ENCODE measurements around the gene CROCC. TPM values are rescaled to one million over a fixed set of nuclear protein-coding genes. Genes with fewer than 3 reads are reported as not detected.
"Not testable (repeated sequence)": the region's sequence is repeated elsewhere in the genome, so short reads cannot be mapped to it uniquely, and the experiment has no call there.

Gene CROCC
- total RNA-seq, 1 donor from 2014 or later: 24.7 TPM

- H3K27me3 Mint-ChIP-seq (ENCODE audit: low read depth); DNase-seq (ENCODE audit: low spot score); H3K9me3 Mint-ChIP-seq (ENCODE audit: low read depth); H3K36me3 Mint-ChIP-seq (ENCODE audit: low read depth): not testable (repeated sequence)
- peak overlapping the region; percentile 73 for H3K4me3 Mint-ChIP-seq (ENCODE audit: unreplicated experiment)
- H3K27ac Mint-ChIP-seq (ENCODE audit: unreplicated experiment): peak overlapping the region; percentile 100
- peaks cover 11% of the 10 kb centered on the region for H3K4me1 Mint-ChIP-seq (ENCODE audit: low read depth)
Measured at GRCh38 chr1:16896316-16897055, 25.2 kb upstream of the CROCC start.

- not testable (repeated sequence) for H3K36me3 Mint-ChIP-seq (ENCODE audit: low read depth); H3K4me3 Mint-ChIP-seq (ENCODE audit: unreplicated experiment); H3K27me3 Mint-ChIP-seq (ENCODE audit: low read depth); H3K9me3 Mint-ChIP-seq (ENCODE audit: low read depth); H3K27ac Mint-ChIP-seq (ENCODE audit: unreplicated experiment); DNase-seq (ENCODE audit: low spot score)
- peaks cover 11% of the 10 kb centered on the region for H3K4me1 Mint-ChIP-seq (ENCODE audit: low read depth)
Measured at GRCh38 chr1:16897653-16898052, 24.1 kb upstream of the CROCC start.

- H3K36me3 Mint-ChIP-seq (ENCODE audit: low read depth); H3K27me3 Mint-ChIP-seq (ENCODE audit: low read depth); H3K9me3 Mint-ChIP-seq (ENCODE audit: low read depth); H3K27ac Mint-ChIP-seq (ENCODE audit: unreplicated experiment); H3K4me3 Mint-ChIP-seq (ENCODE audit: unreplicated experiment); DNase-seq (ENCODE audit: low spot score): not testable (repeated sequence)
- peaks cover 11% of the 10 kb centered on the region for H3K4me1 Mint-ChIP-seq (ENCODE audit: low read depth)
Measured at GRCh38 chr1:16898298-16898697, 23.4 kb upstream of the CROCC start.

- not testable (repeated sequence) for H3K36me3 Mint-ChIP-seq (ENCODE audit: low read depth); H3K27me3 Mint-ChIP-seq (ENCODE audit: low read depth); H3K27ac Mint-ChIP-seq (ENCODE audit: unreplicated experiment); H3K4me3 Mint-ChIP-seq (ENCODE audit: unreplicated experiment); H3K9me3 Mint-ChIP-seq (ENCODE audit: low read depth); DNase-seq (ENCODE audit: low spot score)
- H3K4me1 Mint-ChIP-seq (ENCODE audit: low read depth): peaks cover 11% of the 10 kb centered on the region
Measured at GRCh38 chr1:16899020-16899419, 22.7 kb upstream of the CROCC start.

GRCh38 chr1:16900751-16901150, 21.0 kb upstream of the CROCC start:
- no peak overlapping the region for H3K4me3 Mint-ChIP-seq (ENCODE audit: unreplicated experiment)
- DNase-seq (ENCODE audit: low spot score): no peak
- peak; percentile 26 for TF ChIP-seq CTCF (IDR thresholded peaks at IDR 0.05)
- no peaks in the 10 kb centered on the region for H3K36me3 Mint-ChIP-seq (ENCODE audit: low read depth)
- H3K9me3 Mint-ChIP-seq (ENCODE audit: low read depth): no peaks in the 10 kb centered on the region
- no peaks in the 10 kb centered on the region for H3K27me3 Mint-ChIP-seq (ENCODE audit: low read depth)
- peaks cover 11% of the 10 kb centered on the region for H3K4me1 Mint-ChIP-seq (ENCODE audit: low read depth)
- no peak overlapping the region for H3K27ac Mint-ChIP-seq (ENCODE audit: unreplicated experiment)

- not testable (repeated sequence) for H3K4me3 Mint-ChIP-seq (ENCODE audit: unreplicated experiment); DNase-seq (ENCODE audit: low spot score); H3K27me3 Mint-ChIP-seq (ENCODE audit: low read depth); H3K4me1 Mint-ChIP-seq (ENCODE audit: low read depth); H3K36me3 Mint-ChIP-seq (ENCODE audit: low read depth); H3K9me3 Mint-ChIP-seq (ENCODE audit: low read depth)
- H3K27ac Mint-ChIP-seq (ENCODE audit: unreplicated experiment): peak overlapping the region; percentile 27
Measured at GRCh38 chr1:16901371-16901770, 20.4 kb upstream of the CROCC start.

GRCh38 chr1:16903054-16903453, 18.7 kb upstream of the CROCC start:
- H3K9me3 Mint-ChIP-seq (ENCODE audit: low read depth): no peaks in the 10 kb centered on the region
- H3K27ac Mint-ChIP-seq (ENCODE audit: unreplicated experiment): no peak overlapping the region
- DNase-seq (ENCODE audit: low spot score): no peak
- no peak for TF ChIP-seq CTCF (IDR thresholded peaks at IDR 0.05)
- no peaks in the 10 kb centered on the region for H3K4me1 Mint-ChIP-seq (ENCODE audit: low read depth)
- no peaks in the 10 kb centered on the region for H3K36me3 Mint-ChIP-seq (ENCODE audit: low read depth)
- H3K27me3 Mint-ChIP-seq (ENCODE audit: low read depth): no peaks in the 10 kb centered on the region
- peak overlapping the region; percentile 46 for H3K4me3 Mint-ChIP-seq (ENCODE audit: unreplicated experiment)

GRCh38 chr1:16903458-16903796, 18.3 kb upstream of the CROCC start:
- Mint-ChIP-seq H3K4me1 (ENCODE audit: low read depth) (no peaks in the 10 kb centered on the region), H3K27ac (ENCODE audit: unreplicated experiment) (no peak overlapping the region), H3K9me3 (ENCODE audit: low read depth) (no peaks in the 10 kb centered on the region), H3K4me3 (ENCODE audit: unreplicated experiment) (no peak overlapping the region), H3K27me3 (ENCODE audit: low read depth) (no peaks in the 10 kb centered on the region), H3K36me3 (ENCODE audit: low read depth) (no peaks in the 10 kb centered on the region)
- no peak for DNase-seq (ENCODE audit: low spot score)
- TF ChIP-seq CTCF (IDR thresholded peaks at IDR 0.05): no peak

Data from chondrocyte (in vitro differentiated cells).